ENCODE data around the gene HES6. TPM values are rescaled to one million over a fixed set of nuclear protein-coding genes. Genes with fewer than 3 reads are reported as not detected.
A peak's percentile ranks its signal among the peaks of the same experiment; 100 is the strongest.

HES6 gene
- total RNA-seq, 1 donor from 2014 or later, result 8.6 TPM

DNA sequence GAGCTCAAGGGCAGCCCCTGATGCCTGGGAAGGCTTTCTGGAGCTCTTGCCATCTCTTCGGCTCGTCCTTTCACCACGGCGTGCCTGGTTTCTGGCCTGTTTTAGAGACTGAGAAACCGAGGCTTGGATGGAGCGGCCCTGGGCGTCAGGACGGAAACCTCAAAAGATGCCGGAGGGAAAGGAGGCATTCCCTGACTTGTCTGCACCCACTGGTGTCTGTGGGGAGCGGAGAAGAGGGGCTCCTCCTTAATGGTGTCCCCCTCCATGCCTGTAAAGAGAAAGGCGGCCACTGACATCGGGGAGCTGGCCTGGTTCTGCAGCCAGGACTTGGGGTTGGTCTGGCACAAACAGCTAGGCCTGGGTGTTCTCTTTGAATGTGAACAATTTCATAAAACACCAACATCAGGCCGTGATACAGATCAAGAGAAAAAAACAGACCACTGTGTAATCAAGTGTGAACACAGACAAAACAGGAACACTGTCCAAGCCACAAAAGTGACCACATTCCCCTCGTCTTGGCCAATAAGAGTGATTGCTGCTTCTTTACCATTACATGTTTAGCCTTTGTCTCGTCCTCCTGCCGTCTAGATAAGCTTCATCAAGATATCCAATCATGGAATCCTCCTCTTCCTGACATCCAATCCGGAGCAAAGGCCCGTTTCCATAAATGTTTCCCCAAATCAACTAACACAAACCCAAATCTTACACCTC is 35.7 kb downstream of the HES6 start:
- no peaks in the 10 kb centered on the region for H3K36me3 ChIP-seq
- H3K4me1 ChIP-seq, result peaks cover 37% of the 10 kb centered on the region
- intact Hi-C loops (cut with DNase I), result no loop called here
- DNase-seq (ENCODE audit: extremely low spot score in 2 of 2), result no peak
- H3K27me3 ChIP-seq, result no peaks in the 10 kb centered on the region
- H3K9me3 ChIP-seq, result no peaks in the 10 kb centered on the region
- H3K27ac ChIP-seq, result peak overlapping the region; percentile 85
- peak overlapping the region; percentile 74 to 83 for H3K4me3 ChIP-seq
- TF ChIP-seq CTCF (IDR thresholded peaks at IDR 0.05), result no peak
- no peak for TF ChIP-seq POLR2AphosphoS5 (IDR thresholded peaks at IDR 0.05; ENCODE audit: insufficient read depth in 1 of 2, low read depth in 1 of 2)
- TF ChIP-seq POLR2A (IDR thresholded peaks at IDR 0.05), result no peak

- no peaks in the 10 kb centered on the region for H3K27me3 ChIP-seq
- DNase-seq (ENCODE audit: extremely low spot score in 2 of 2), result no peak
- peak within 1 kb of the TSS; percentile 74 to 83 for H3K4me3 ChIP-seq
- no peaks in the 10 kb centered on the region for H3K9me3 ChIP-seq
- H3K4me1 ChIP-seq, result peaks cover 40% of the 10 kb centered on the region
- intact Hi-C loops (cut with DNase I), result no loop called here
- H3K36me3 ChIP-seq, result no peaks in the 10 kb centered on the region
- TF ChIP-seq POLR2AphosphoS5 (IDR thresholded peaks at IDR 0.05; ENCODE audit: insufficient read depth in 1 of 2, low read depth in 1 of 2) (peak in 1 of 2 donors; percentile 73), CTCF (IDR thresholded peaks at IDR 0.05) (no peak), POLR2A (IDR thresholded peaks at IDR 0.05) (peak in 1 of 2 donors; percentile 75)
- peak within 1 kb of the TSS; percentile 85 for H3K27ac ChIP-seq
Observed at GRCh38 chr2:238203094-238203972, 36.5 kb downstream of the HES6 start, which contains the start of gene ILKAP. Gene ILKAP (minus strand): TSS chr2:238203695. CDS start chr2:238203553, 142 bp downstream.

DNA sequence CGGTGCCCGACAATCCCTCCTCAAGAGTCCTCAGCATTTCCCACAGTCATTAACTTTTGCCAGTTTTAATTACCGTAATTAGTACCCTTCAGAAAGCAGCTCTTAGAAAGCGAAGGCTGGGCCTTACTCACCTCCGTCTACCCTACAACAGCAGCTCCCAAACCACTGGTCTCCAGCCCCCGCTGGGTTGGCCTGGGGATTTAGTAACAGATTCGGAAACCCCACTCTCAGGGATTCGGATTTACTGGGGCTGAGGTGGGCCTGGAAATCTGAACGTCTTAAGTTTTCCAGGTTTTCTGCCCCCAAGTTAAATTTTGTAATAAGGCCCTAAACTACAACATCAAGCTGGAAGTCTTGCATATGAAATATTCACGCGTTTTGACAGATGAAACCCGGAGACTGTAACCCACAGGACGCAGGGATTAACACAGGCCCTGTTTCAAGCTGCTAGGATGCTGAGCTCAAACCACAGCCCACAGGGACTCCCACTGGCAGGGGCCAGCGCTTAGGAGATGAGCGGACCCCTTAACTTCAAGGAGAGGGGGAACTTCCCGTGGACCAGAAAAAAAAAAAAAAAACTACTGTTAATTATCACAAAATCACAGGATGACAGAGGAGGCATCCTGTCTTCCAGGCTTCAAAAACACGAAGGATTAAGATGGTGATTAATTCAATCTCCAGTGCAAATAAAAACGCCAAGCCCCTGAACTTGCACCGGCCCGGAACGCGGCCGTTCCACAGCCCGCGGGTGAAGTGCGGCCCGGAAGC is 37.3 kb downstream of the HES6 start:
- TF ChIP-seq POLR2A (IDR thresholded peaks at IDR 0.05) (no peak), CTCF (IDR thresholded peaks at IDR 0.05) (no peak)
- DNase-seq (ENCODE audit: extremely low spot score in 2 of 2), result no peak
- H3K27me3 ChIP-seq, result no peaks in the 10 kb centered on the region
- peak overlapping the region; percentile 74 to 83 for H3K4me3 ChIP-seq
- peaks cover 40% of the 10 kb centered on the region for H3K4me1 ChIP-seq
- no peaks in the 10 kb centered on the region for H3K36me3 ChIP-seq
- intact Hi-C loops (cut with DNase I), result no loop called here
- no peaks in the 10 kb centered on the region for H3K9me3 ChIP-seq
- peak overlapping the region; percentile 85 for H3K27ac ChIP-seq

DNA sequence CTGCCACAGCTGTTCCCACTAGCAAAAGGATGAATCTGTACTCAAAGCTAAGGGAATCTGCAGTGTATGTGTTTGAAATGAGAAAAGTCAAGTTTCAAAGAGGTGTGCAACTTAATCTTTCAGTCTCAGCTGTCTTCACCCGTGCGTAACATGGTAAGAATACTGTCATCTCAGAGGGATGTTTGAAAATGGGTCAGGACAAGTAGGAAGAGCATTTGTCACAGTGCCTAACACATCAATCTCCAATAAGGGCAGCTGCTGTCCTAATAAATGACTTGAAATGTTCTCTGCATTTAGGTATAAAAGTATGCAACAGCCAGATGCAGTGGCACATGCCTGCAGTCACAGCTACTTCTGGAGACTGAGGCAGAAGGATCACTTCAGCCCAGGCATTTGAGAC is 49.4 kb downstream of the HES6 start:
- no peaks in the 10 kb centered on the region for H3K4me1 ChIP-seq
- no peaks in the 10 kb centered on the region for H3K9me3 ChIP-seq
- DNase-seq (ENCODE audit: extremely low spot score in 2 of 2), result no peak
- no peak overlapping the region for H3K4me3 ChIP-seq
- no peaks in the 10 kb centered on the region for H3K27me3 ChIP-seq
- TF ChIP-seq POLR2A (IDR thresholded peaks at IDR 0.05) (no peak), POLR2AphosphoS5 (IDR thresholded peaks at IDR 0.05; ENCODE audit: insufficient read depth in 1 of 2, low read depth in 1 of 2) (no peak), CTCF (IDR thresholded peaks at IDR 0.05) (no peak)
- H3K36me3 ChIP-seq, result peaks cover 0 to 79% of the 10 kb centered on the region in 2 donors
- no peak overlapping the region for H3K27ac ChIP-seq
- intact Hi-C loops (cut with DNase I), result no loop called here

Other genes starting within 250 kb of the HES6 start
- 13.5 TPM for gene SCLY, start 179.0 kb downstream of the HES6 start, total RNA-seq
- 0.74 TPM for gene ESPNL, start 139.7 kb downstream of the HES6 start, total RNA-seq
- 0.25 TPM for gene KLHL30, start 101.4 kb downstream of the HES6 start, total RNA-seq
- not detected for gene ERFE, start 81.1 kb downstream of the HES6 start, total RNA-seq
- 62.6 TPM for gene ILKAP, start 36.3 kb downstream of the HES6 start, total RNA-seq
- 21.1 TPM for gene PER2, start 48.6 kb upstream of the HES6 start, total RNA-seq
- 10.3 TPM for gene TRAF3IP1, start 80.5 kb upstream of the HES6 start, total RNA-seq
- gene ASB1, start 186.9 kb upstream of the HES6 start, total RNA-seq, result 16.7 TPM

Data from vagina (tissue), 2 donors.